ENCODE data around the gene WSB1. TPM values are rescaled to one million over a fixed set of nuclear protein-coding genes. Genes with fewer than 3 reads are reported as not detected.

Gene WSB1
- total RNA-seq, 1 experiment from 2014 or later = 60.7 TPM

DNA sequence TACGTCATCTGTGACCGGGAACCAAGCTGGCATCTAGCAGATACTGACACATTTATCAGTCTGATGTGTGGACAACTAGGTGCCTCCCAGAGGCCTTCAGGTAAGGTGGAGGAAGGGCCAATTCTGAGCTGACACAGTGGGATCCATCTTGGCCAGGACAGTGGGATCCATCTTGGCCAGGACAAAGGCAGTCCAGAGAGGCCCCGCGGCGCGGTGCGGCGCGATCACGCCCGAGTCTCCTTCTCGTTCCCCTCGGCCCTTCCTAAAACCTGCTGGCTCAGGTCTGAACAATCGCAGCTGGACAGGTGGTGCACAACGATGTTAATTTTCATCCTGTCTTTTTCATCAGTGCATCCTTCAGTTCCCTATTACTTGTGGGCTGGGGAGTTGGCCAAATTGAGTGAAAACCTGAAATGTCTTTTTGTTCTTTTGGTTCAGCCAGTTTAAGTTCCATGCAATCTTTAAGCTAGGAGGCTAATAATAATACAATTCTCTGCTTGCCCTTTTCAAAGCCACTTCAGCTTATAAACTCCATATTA, 486 bp upstream of the WSB1 start:
- DNase-seq = no peak
- BruUV-seq (replicated peaks) = no TSS peak
- intact Hi-C loops (cut with micrococcal nuclease; ENCODE audit: unreplicated experiment) = no loop called here
- Mint-ChIP-seq H3K4me3 (ENCODE audit: low read depth, unreplicated experiment) (peak overlapping the region; percentile 98), H3K4me1 (ENCODE audit: low read depth, unreplicated experiment) (peaks cover 19% of the 10 kb centered on the region), H3K36me3 (ENCODE audit: insufficient read depth, unreplicated experiment) (peaks cover 44% of the 10 kb centered on the region), H3K27me3 (ENCODE audit: unreplicated experiment) (no peaks in the 10 kb centered on the region), H3K27ac (ENCODE audit: unreplicated experiment) (peak overlapping the region; percentile 97), H3K9me3 (ENCODE audit: low read depth, unreplicated experiment) (no peaks in the 10 kb centered on the region)
- CTCF ChIA-PET = interaction anchor here (0.7 to 2.5 kb wide), 4 partner anchors 17 to 67 kb away, joined by 3 to 13 read pairs (median 6); no protein-coding TSS in a partner anchor
- TF ChIP-seq, protein P1, sequence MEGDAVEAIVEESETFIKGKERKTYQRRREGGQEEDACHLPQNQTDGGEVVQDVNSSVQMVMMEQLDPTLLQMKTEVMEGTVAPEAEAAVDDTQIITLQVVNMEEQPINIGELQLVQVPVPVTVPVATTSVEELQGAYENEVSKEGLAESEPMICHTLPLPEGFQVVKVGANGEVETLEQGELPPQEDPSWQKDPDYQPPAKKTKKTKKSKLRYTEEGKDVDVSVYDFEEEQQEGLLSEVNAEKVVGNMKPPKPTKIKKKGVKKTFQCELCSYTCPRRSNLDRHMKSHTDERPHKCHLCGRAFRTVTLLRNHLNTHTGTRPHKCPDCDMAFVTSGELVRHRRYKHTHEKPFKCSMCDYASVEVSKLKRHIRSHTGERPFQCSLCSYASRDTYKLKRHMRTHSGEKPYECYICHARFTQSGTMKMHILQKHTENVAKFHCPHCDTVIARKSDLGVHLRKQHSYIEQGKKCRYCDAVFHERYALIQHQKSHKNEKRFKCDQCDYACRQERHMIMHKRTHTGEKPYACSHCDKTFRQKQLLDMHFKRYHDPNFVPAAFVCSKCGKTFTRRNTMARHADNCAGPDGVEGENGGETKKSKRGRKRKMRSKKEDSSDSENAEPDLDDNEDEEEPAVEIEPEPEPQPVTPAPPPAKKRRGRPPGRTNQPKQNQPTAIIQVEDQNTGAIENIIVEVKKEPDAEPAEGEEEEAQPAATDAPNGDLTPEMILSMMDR (IDR thresholded peaks at IDR 0.05; ENCODE audit: unreplicated experiment) = no peak

DNA sequence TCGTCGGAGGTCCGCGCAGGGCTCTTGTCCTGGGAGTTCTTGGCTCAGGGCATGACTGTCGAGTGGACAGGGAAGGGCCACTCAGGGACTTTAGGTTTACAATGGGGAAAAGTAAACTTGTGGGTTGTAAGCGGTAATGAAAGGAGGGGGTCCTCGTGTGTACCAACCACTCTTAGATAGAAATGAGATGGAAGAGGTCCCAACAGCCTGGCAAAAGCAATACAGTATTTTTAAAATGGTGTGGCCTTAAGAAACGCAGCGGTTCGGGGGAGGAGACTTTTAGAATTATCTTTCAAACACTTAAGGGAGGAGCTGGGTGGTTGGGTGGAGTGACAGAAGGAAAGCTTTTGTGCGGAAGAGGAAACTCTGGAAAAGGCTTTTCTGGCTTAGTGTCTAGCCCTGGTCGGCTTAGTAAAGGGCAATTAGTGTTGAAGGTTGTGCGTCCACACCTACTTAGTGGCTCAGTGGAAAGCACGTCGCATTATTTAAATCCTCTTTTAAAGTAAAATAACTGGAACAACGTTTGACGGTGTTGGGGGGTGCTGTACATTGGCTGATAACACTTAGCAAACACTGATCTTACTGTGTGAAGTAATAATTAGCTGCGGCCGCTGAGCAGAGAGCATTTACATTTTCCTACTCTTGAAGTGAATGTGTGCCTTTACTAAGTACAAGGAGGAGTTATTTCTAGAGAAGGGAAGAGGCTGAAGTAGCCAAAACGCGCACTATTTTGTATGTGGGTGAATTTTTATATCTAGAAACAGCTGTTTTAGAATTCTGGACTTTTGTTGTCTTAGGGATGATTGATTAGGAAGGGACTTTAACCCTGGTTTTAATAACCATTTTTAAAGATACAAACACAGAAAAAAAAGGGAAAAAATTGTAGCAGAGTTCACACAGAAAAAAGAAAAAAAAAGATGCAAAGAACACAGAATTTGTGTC, 1.0 kb downstream of the WSB1 start:
- Mint-ChIP-seq H3K36me3 (ENCODE audit: insufficient read depth, unreplicated experiment) (peaks cover 44% of the 10 kb centered on the region), H3K27me3 (ENCODE audit: unreplicated experiment) (no peaks in the 10 kb centered on the region), H3K4me1 (ENCODE audit: low read depth, unreplicated experiment) (peaks cover 30% of the 10 kb centered on the region), H3K4me3 (ENCODE audit: low read depth, unreplicated experiment) (peak overlapping the region; percentile 98), H3K9me3 (ENCODE audit: low read depth, unreplicated experiment) (no peaks in the 10 kb centered on the region), H3K27ac (ENCODE audit: unreplicated experiment) (peak overlapping the region; percentile 97)
- CTCF ChIA-PET = interaction anchor here (0.6 to 2.5 kb wide), 10 partner anchors 9 to 88 kb away, joined by 3 to 13 read pairs (median 4); no protein-coding TSS in a partner anchor
- DNase-seq = peak; percentile 41
- TF ChIP-seq, protein P1 (IDR thresholded peaks at IDR 0.05; ENCODE audit: unreplicated experiment) = no peak
- intact Hi-C loops (cut with micrococcal nuclease; ENCODE audit: unreplicated experiment) = loop anchor here (1.0 to 2.0 kb wide), 3 partner anchors 28 to 50 kb away; no protein-coding TSS in a partner anchor
- TSS peak; percentile 85 for BruUV-seq (replicated peaks)

DNA sequence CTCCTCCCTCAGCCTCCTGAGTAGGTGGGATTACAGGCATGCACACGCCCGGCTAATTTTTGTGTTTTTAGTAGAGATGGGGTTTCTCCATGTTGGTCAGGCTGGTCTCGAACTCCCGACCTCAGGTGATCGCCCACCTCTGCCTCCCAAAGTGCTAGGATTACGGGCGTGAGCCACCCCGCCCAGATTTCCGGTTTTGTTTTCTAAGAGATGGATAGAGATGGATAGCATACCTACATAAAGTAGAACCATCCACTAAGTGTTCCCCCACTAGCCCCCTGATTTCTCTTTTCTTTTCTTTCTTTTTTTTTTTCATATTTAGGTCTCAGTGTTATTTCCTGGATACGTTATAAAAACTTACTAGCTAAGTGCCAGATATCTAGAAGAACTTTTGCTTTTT, 2.0 kb downstream of the WSB1 start:
- DNase-seq = no peak
- TF ChIP-seq, protein P1 (IDR thresholded peaks at IDR 0.05; ENCODE audit: unreplicated experiment) = no peak
- BruUV-seq (replicated peaks) = no TSS peak
- peaks cover 44% of the 10 kb centered on the region for H3K36me3 Mint-ChIP-seq (ENCODE audit: insufficient read depth, unreplicated experiment)
- peak overlapping the region; percentile 97 for H3K27ac Mint-ChIP-seq (ENCODE audit: unreplicated experiment)
- intact Hi-C loops (cut with micrococcal nuclease; ENCODE audit: unreplicated experiment) = loop anchor here (2.0 kb wide), 2 partner anchors 27 to 31 kb away; no protein-coding TSS in a partner anchor
- H3K4me3 Mint-ChIP-seq (ENCODE audit: low read depth, unreplicated experiment) = peak overlapping the region; percentile 98
- no peaks in the 10 kb centered on the region for H3K9me3 Mint-ChIP-seq (ENCODE audit: low read depth, unreplicated experiment)
- CTCF ChIA-PET = interaction anchor here (0.6 to 1.8 kb wide), 8 partner anchors 22 to 349 kb away, joined by 3 to 11 read pairs (median 4); no protein-coding TSS in a partner anchor
- H3K27me3 Mint-ChIP-seq (ENCODE audit: unreplicated experiment) = no peaks in the 10 kb centered on the region
- H3K4me1 Mint-ChIP-seq (ENCODE audit: low read depth, unreplicated experiment) = peaks cover 31% of the 10 kb centered on the region

DNA sequence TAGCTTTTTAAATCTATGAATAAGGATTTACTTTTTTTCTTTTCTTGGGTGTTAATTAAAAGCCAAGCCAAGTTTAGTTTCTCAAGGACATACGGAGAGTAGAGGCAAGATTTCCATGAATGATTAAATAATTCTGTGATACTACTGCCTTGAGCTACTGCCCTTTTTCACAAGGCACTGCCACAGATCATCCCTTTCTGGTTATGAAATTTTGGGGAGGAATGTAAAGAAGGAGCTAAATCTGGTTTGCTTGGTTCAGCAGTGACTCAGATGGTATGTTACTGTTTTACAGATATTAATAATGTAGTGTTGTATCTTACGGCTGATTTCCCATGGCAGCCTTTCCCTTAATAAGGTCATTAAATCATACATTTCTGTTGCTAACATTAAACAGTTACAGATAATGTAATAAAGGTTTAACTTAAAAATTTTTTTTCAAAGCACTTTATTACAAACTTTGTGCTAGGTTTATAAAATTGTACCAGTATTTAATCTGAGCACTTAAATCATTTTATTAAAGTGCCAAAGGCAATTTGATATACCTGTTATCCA, 2.6 kb downstream of the WSB1 start:
- H3K27ac Mint-ChIP-seq (ENCODE audit: unreplicated experiment) = peak overlapping the region; percentile 97
- H3K27me3 Mint-ChIP-seq (ENCODE audit: unreplicated experiment) = no peaks in the 10 kb centered on the region
- CTCF ChIA-PET = interaction anchor here (0.6 to 1.8 kb wide), 9 partner anchors 22 to 348 kb away, joined by 3 to 11 read pairs (median 4); no protein-coding TSS in a partner anchor
- H3K4me3 Mint-ChIP-seq (ENCODE audit: low read depth, unreplicated experiment) = peak overlapping the region; percentile 98
- no peak for DNase-seq
- TF ChIP-seq, protein P1 (IDR thresholded peaks at IDR 0.05; ENCODE audit: unreplicated experiment) = no peak
- intact Hi-C loops (cut with micrococcal nuclease; ENCODE audit: unreplicated experiment) = no loop called here
- no peaks in the 10 kb centered on the region for H3K9me3 Mint-ChIP-seq (ENCODE audit: low read depth, unreplicated experiment)
- peaks cover 31% of the 10 kb centered on the region for H3K4me1 Mint-ChIP-seq (ENCODE audit: low read depth, unreplicated experiment)
- peaks cover 44% of the 10 kb centered on the region for H3K36me3 Mint-ChIP-seq (ENCODE audit: insufficient read depth, unreplicated experiment)
- no TSS peak for BruUV-seq (replicated peaks)

All from Calu3 (cell line).